NK-92 (cell line): ENCODE data around the gene MGAT3.

Source experiments
- DNase-seq: peaks from one replicate; lab custom pipeline; 2025; ENCODE audit not compliant: unreplicated experiment; lab: John Stamatoyannopoulos, UW

The MGAT3 gene

DNA sequence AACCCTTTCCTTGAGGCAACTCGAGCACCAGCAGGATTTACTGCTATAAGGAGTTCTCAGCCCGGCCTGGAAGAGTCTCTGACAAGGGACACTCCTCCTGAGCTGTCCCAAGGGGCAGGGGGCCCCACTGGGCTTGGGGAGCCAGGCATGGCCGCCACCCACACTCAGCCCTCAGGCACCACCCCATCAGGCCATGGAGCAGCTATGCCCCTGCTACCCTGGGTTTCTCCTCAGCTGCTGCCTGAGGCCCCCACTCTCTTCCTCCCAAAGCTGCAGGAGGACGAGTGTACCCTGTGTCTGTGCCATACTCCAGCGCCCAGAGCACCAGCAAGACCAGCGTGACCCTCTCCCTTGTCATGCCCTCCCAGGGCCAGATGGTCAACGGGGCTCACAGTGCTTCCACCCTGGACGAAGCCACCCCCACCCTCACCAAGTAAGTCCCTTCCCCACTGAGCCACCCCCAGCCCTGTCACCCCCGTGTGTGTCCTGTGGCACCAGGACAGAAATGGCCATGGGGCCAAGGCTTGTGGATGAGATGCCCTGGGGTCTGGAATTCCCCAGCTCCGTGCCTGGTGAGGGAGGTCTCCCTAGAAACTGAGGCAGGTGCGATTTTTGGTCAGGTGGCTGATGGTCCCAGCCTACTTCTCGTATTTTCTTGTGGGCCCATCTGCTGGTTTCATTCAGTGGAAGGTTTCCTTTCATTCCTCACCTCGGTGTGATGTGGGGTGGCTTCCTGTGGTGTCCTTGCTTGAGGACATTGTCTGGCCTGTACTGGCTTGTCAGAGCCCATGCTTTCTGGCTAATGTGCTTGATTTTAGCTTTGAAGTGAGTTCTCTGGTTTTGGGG, 28.8 kb upstream of the MGAT3 start:
- DNase-seq: no peak

DNA sequence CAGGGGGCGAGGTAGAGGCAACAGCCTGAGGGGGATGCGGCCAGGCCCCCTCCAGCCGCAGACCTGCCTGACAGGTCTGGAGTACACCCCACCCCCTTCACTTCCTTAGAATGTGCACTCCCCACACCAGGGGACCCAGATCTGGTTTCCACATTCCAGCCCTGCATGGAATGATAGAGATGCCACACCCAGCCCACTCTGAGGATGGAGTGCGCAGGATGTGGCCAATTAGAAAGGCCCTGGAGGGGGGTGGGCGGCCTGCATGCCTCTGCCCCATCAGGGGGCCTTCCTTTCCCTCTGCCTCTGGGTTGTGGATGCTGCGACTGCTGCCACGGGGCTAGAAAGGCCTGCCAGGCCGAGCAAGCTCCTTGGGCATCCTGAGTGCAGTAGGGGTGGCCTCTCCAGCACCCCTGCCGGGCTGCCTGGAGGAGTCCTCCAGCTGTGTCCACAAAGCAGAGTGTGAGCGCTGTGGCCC, 28.2 kb upstream of the MGAT3 start:
- no peak for DNase-seq

GRCh38 chr22:39429186-39429585, 27.6 kb upstream of the MGAT3 start:
- no peak for DNase-seq

DNA sequence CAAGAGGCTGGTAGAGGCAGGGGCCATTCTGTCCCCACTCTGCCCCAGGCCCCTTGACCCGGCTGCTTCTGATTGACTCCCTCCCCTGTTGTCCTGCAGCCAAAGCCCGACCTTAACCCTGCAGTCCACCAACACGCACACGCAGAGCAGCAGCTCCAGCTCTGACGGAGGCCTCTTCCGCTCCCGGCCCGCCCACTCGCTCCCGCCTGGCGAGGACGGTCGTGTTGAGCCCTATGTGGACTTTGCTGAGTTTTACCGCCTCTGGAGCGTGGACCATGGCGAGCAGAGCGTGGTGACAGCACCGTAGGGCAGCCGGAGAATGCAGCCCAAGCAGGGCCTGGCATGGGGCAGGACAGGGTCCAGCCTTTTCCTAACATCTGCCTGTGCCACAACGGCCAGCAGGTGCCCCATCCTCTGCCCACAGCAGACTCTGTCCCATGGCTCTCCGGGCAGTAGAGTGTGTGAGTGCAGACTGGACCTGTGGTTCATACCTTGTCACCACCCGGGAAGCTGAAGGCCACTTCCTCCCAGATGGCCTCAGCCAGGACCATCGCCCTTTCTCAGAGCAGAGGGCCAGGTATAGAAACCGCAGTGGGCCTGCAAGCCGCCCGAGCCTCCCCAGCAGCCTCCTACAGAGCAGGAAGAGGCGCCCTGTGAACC, 26.8 kb upstream of the MGAT3 start:
- no peak for DNase-seq

DNA sequence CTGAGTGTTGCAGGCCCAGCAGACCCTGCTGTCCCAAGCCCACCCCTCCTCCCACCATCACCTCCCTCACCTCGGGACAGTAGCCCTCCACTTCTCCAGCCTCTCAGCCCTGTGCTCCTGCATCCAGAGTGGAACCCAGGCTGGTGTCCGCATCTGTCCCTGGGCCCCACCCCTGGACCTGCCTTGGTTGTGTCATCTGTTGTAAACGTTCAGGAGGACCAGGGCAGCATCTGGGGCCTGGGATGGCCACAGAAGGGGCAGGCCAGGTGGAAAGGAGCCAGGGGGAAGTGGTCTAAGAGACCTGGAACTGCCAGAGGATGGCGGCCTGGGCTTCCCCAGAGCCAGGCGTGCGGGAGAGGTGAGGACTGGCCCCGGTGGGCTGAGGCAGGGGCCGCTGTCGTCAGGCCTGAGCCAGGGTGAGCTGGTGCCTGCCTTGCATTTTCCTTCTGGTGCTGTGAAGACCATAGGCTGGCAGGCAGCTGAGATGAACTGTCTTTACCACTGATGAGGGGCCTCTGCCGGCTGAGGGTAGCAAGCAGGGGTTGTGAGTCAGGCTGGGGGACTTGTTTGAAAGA, 26.1 kb upstream of the MGAT3 start:
- no peak for DNase-seq

DNA sequence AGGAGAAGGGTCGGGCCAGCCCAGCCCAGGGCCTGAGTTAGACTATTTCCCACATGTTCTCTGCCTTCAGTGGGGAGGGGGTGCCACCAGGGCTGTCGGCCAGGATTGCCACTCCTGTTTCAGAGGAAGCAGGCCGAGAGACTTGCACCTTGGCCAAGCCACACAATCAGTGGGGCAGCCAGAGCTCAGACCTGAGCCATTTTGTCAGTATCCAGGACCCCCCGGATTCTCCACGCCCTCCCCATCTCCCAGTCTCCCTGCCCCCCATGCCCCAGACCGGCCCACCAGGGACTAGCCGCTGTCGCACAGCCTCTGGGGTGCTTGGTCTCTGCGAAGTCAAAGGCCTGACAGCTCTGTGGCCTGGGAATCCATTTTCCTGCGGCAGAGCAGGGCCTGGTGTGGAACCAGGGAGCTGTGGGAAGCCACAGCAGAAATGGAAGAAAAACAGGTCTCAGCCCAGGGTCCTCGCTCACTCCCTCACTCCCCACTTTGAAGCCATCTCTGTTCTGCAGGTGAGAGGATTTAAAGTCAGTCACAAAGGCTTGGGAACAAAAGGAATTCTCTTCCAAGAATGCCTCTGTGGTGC, 25.5 kb upstream of the MGAT3 start:
- no peak for DNase-seq

GRCh38 chr22:39431821-39432251, 25.0 kb upstream of the MGAT3 start:
- no peak for DNase-seq

DNA sequence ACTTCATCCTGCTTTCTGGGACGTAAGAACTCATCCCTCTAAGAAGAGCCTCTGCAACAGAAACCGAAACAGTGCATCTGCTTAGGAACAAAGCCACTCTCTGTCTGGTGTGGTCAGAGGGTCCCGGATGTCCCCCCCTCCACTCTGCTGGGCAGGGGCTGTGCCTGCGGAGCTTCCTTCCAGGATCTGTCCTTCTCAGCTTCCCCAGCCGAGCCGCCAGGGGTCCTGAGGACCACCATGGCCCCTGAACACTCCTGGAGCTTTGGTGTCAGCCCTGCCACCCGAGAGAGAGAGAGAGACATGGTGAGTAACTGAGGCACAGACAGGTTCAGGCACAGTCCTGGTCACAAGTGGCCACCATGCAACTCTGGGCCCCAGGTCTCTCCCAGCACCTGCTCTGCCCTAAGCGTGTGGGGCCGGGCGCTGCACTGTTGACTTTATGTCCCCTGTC, 24.4 kb upstream of the MGAT3 start:
- no peak for DNase-seq

DNA sequence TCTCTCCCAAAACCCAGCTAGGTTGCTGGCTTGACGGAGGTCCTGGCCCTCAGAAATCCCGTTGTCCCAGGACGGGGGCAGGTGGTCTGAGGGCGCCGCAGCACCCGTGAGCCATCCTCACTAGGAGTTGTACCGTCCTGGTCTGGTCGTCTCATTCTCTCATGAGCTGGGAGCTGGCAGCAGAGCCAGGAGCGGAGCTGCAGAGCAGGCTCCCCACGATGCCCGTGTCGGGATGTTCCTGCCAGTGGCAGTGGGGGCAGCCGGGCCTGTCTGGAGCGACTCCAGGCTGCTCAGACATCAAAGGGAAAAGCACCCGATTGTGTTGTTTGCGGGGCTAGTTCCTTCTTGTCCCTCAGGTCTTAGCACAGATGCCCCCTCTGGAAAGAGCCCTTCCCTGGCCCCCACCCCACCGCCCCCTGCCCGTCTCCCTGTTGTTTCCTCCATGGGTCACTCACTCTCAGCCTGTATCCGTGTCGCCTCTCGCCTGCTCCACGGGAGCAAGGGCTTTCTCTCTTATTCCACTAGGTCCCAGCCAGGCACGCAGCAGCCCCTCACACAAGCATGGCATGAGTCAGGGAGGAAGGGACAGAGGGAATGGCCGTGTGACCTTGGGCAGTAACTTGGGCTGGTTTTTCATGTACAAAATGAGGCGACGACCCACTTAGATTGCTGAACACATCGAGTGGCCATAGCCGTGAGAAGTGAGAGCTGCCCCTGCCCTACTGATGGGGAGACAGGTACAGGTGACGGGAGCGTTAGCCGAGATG, 23.2 kb upstream of the MGAT3 start:
- no peak for DNase-seq

DNA sequence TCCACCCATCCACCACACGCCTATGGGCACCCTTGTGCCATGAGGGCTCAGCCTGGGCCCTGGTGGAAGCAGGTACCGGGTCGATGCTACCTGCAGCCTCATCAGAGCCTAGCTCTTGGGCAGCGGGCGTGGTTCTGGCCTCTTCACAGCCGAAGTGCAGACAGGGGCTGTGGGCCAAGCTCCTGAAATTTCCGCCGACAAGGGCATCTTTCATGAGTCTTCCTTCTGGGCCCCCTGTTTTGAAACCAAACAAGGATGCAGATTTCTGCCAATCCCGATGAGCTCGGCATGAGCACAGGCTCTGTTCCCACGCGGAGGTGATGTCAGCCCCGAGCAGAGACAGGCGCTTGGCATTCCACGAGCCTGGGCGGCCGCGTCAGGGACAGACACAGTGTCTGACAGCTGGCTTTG, 22.6 kb upstream of the MGAT3 start:
- no peak for DNase-seq

- DNase-seq: no peak
Measured at GRCh38 chr22:39434721-39435120, 22.1 kb upstream of the MGAT3 start.

GRCh38 chr22:39435616-39436015, 21.2 kb upstream of the MGAT3 start:
- DNase-seq: no peak

- DNase-seq: no peak
Measured at GRCh38 chr22:39437791-39438704, 18.8 kb upstream of the MGAT3 start.

DNA sequence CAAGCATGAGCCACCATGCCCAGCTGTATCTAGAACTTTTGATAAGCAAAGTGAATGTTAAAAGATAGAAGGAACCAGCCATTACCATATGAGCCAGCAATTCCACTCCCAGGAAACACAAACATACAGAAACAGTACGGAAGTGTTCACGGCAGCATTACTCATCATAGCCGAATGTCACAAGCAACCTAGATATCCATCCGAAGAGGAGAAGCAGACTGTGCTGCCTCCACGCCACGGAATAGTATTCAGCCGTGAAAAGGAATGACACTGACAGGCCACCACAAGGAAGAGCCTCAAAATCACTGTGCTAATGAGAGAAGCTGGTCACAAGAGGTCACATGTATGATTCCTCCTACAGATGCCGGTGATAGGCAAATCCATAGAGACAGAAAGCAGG, 17.6 kb upstream of the MGAT3 start:
- DNase-seq: no peak

GRCh38 chr22:39443398-39443797, 13.4 kb upstream of the MGAT3 start:
- DNase-seq: no peak

GRCh38 chr22:39444247-39444800, 12.5 kb upstream of the MGAT3 start:
- no peak for DNase-seq

GRCh38 chr22:39444937-39445465, 11.8 kb upstream of the MGAT3 start:
- no peak for DNase-seq

DNA sequence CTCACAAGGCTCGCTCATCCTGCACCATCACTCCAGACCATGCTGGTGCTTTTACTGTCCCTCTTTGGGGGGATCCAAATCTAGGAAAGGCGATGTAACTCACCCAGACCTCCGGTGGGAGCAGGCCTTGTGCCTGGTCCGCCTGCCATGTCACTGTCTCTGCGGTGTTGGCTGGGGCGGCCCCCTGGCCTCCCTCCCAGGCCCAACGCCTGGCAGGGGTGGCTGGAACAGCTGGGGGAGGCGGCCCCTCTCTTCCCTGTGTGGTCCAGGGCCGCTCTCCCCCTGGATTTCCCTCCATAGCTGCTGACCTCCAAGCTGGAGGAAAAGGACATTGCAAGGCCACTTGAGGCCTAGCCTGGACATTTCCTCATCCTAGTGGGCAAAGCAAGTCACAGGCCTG, 11.1 kb upstream of the MGAT3 start:
- no peak for DNase-seq

DNA sequence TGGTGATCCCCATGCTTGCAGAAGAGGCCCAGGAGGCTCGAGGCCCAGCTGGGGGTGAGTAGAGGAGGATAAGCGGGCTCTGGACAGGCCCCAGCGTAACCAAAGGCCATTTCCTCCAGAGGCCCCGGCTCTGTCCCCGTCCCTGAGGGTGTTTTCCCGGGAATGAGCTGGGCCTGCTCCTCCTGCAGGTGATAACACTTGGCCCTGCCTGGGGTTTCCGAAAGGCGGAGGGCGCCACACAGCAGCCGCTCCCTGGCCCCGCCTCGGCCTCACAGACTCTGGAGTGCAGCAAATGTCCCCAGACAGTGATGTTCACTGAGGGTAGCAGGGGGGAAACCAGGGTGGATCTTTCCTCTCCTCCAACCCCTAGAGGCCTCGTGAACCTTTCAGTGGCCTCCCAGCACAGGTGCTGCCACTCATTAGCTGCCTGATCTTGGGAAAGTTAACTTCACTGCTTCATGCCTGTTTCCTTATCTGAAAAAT, 10.5 kb upstream of the MGAT3 start:
- no peak for DNase-seq
